HG03457 (cell line): Measurements from ENCODE around the gene ABLIM3.

Source experiments
- ATAC-seq: cut with Tn5 transposase; IDR thresholded peaks from one replicate; pipeline ENCODE4 v1.9.1; 2021; ENCODE audit warnings: moderate number of reproducible peaks; ENCODE audit not compliant: unreplicated experiment

The ABLIM3 gene

DNA sequence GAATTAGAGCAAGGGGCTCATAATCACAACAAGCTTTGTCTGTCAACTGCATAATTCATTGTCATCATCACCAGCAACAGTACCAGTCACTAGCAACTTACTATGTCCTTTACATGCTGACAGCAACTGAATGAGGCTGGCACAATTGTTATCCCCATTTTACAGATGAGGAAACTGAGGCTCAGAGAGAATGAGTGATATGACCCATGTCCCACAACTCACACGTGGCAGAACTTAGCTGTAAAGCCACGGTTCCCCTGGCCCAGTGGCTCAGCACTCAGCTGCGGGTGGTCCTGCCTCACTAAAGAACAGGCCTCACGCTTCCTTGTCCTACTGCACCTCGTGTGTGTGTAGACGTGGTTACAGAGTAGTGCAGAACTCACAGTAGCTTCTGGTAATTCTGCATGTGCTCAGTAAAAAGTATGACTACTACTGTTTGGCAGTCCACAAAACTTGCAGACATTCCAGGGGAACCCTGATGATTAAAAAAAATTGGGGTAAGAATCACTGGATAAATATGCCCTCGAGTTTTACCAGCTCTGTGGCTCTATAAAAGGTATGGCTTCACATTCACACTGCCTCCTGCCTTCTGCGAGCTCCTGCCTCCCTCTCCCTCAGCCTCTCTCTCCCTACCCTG is 160.6 kb downstream of the ABLIM3 start:
- ATAC-seq: no peak

DNA sequence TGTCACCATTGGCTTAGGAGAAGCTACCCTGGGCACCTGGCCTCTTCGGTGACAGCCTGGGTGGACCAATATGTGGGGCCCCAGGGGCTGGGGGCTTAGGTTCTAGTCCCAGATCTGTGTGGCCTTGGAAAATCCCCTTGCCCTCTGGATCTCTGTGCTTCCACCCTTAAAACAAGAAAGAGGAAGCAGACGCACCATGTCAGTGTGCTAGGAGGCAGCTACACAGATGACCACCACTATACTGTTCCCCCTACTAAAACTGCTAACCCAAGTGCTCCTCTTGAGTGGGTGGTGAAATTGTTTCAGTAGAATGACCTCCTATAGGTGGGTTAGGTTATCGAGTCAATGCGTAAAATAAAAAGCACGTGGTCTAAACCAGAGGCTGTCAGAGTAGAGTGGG is 161.3 kb downstream of the ABLIM3 start:
- ATAC-seq: no peak

- no peak for ATAC-seq
These were observed 161.9 kb downstream of the ABLIM3 start for GRCh38 chr5:149303210-149303609.

DNA sequence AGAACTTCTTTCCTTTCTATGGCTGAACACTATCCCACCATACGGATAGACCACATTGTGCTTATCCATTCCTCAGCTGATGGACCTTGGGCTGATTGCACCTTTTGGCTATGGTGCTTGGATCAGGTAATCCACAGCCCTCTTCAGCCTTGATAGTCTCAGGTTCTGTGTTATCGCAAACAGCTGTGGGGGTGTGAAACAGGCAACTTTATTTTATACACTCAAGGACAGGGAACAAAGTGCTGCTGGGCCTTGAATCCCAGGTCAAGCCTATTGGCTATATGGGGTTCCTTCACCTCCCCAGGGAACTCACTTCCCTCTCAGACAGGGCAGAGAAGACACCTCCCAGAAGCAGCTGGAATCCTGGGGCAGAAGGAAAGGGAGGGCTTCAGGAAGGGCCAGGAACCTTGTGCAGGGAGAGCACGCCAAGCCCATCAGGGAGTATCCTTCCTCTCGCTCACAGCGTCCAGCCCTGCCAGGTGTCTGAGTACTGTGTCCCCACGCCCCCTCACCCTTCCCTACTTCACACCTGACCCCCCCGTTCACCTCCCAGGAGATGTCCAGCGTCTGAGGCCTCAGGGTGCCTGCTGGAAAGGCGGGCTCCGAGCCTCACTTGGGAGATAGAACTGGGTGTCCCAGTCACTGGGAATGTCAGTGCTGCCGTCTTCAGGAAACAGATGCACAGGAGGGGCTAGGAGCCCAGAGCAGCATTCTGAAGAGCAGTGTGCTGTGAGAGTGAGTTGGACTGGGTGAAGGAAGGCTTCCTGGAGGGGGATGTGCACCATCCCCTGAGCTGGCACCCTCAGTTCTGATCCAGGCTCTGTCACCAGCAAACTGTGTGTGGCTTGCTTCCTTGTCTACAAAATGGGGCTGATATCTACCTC is 163.1 kb downstream of the ABLIM3 start:
- no peak for ATAC-seq

DNA sequence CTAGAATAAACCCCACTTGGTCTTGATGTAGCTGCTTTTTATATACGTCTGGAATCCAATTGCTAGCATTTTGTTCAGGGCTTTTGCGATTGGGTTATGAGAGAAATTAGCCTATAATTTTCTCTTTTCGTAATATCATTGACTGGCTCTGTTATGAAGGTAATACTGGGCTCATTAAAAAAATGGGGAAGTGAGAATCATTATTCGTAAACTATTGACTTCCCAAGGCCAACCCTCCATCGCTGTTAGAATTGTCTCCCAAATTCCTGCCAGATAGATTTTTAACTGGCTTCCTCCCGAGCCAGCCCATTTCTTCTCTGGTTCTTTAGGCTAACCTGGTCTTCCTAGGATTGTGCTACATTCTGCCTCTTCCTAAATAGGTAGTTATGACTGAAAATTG is 168.1 kb downstream of the ABLIM3 start:
- no peak for ATAC-seq
